A549 (cell line): ENCODE measurements around the gene SGCA.

Experiments
- JUN ChIP-seq, 2 experiments: fragments of >200 bp; sonication (Bioruptor Twin); formaldehyde crosslinking; IDR thresholded peaks; 2 replicates in 1 of 2; 3 replicates in 1 of 2; pipeline ENCODE4 v1.6.1; 2016 to 2017
- MAX ChIP-seq: IDR thresholded peaks from 2 replicates; pipeline ENCODE4 v1.6.1; 2012
- ZC3H11A ChIP-seq: fragments of 450-650 bp; IDR thresholded peaks from 2 replicates; pipeline ENCODE4 v1.6.1; 2014; ENCODE audit warnings: antibody characterized with exemption, mild to moderate bottlenecking

GRCh38 chr17:50206604-50207293 is 40.9 kb downstream of the SGCA start:
- TF ChIP-seq JUN (IDR thresholded peaks at IDR 0.05) (no peak), MAX (no peak), ZC3H11A (no peak)
